ENCODE results near the gene ANKRD39.
"Not testable (repeated sequence)": the region's sequence is repeated elsewhere in the genome, so short reads cannot be mapped to it uniquely, and the experiment has no call there.

Gene ANKRD39

DNA sequence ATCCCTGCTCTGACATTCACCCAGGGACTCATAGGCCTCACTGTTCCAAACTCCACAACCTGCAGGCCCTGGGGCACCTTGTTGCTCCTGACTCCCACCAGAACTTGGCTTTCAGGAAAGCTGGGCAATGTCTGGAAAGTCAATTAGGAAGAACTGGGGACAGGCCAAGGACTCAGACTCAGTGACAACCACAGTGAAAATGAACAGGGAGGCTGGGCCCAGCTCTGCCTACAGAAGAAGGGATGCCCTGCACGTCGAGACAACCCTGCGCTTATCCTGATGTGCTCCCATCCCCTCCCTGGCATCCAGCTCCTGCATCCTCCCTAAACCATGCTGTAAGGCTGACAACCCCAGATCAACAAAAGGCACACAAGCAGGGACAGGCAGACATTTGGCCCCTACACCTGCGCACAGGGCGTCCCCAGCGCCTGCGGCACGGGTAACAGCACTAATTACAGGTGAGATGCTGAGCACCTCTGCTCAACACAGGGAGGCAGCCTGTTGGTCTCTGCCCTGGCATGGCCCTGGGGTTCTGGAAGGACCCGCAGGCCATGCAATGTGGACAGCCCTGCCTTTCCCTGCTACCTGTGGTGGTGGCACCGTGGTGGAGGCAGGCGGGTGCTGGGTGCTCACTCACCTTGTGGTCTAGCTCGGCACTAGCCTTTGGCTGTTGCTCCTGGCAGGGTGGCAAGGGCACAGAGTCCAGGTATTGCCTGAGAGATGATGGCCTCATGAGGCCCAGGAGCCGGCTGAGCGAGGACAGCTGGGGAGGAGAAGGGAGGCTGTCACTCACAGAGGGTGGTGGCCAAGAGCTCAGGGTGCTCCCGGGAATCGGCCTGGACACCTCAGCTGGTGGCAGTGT, 35.7 kb upstream of the ANKRD39 start:
- Histone ChIP-seq H3K27ac (no peak overlapping the region), H3K27me3 (ENCODE audit: insufficient read depth, low read depth) (no peaks in the 10 kb centered on the region), H3K36me3 (ENCODE audit: insufficient read depth) (no peaks in the 10 kb centered on the region), H3K9ac (no peak overlapping the region), H3K4me2 (no peak overlapping the region), H3K79me2 (ENCODE audit: insufficient read depth, low read depth) (no peaks in the 10 kb centered on the region), H2AFZ (ENCODE audit: low read depth) (no peak overlapping the region), H3K4me3 (IDR thresholded peaks at IDR 0.05; ENCODE audit: insufficient read depth, low read depth, low read length) (no peak overlapping the region), H4K20me1 (ENCODE audit: insufficient read depth) (no peaks in the 10 kb centered on the region), H3K4me1 (ENCODE audit: low read depth, poor library complexity, severe bottlenecking) (peaks cover 13% of the 10 kb centered on the region)
- TF ChIP-seq, protein P1, sequence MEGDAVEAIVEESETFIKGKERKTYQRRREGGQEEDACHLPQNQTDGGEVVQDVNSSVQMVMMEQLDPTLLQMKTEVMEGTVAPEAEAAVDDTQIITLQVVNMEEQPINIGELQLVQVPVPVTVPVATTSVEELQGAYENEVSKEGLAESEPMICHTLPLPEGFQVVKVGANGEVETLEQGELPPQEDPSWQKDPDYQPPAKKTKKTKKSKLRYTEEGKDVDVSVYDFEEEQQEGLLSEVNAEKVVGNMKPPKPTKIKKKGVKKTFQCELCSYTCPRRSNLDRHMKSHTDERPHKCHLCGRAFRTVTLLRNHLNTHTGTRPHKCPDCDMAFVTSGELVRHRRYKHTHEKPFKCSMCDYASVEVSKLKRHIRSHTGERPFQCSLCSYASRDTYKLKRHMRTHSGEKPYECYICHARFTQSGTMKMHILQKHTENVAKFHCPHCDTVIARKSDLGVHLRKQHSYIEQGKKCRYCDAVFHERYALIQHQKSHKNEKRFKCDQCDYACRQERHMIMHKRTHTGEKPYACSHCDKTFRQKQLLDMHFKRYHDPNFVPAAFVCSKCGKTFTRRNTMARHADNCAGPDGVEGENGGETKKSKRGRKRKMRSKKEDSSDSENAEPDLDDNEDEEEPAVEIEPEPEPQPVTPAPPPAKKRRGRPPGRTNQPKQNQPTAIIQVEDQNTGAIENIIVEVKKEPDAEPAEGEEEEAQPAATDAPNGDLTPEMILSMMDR (conservative IDR thresholded peaks at IDR 0.05; ENCODE audit: low read depth, low read length) = no peak

DNA sequence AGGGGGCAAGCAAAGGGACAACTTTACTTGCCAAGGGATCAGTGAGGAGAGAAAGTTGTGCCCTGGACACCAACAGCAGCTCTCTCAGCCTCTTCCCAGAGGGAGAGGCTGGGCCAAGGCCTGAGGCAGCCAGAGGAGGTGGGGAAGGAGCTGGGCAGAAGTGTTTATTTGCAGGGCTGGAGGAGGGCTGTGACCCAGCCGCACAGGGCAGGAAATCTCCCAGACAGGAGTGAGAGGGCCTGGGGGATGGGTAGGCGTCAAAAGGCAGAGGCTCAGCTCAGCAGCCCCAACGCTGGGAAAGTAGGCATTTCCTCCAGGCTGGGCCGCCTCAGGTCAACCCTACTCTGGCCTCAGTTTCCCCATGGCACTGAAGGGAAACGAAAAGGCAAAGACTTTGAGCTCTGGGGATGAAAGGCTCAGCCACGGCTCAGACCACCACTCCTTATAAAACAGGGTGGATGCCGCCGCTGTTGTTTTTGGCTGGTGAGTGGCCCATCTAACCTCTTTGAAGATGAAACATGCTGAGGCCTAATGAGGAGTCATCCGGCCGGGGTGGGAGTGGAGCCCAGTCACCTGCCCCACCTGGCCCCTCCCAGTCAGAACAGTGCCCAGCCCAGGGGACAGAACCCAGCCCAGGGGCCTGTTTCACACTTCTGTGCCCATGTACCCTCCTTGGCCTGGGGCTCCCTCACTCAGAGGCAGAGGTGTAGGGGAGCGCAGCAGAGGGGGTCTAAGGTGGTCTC, 33.9 kb upstream of the ANKRD39 start:
- Histone ChIP-seq H3K4me3 (IDR thresholded peaks at IDR 0.05; ENCODE audit: insufficient read depth, low read depth, low read length) (no peak overlapping the region), H3K4me2 (no peak overlapping the region), H3K36me3 (ENCODE audit: insufficient read depth) (no peaks in the 10 kb centered on the region), H4K20me1 (ENCODE audit: insufficient read depth) (no peaks in the 10 kb centered on the region), H3K9ac (no peak overlapping the region), H3K4me1 (ENCODE audit: low read depth, poor library complexity, severe bottlenecking) (peaks cover 13% of the 10 kb centered on the region), H3K79me2 (ENCODE audit: insufficient read depth, low read depth) (no peaks in the 10 kb centered on the region), H2AFZ (ENCODE audit: low read depth) (no peak overlapping the region), H3K27me3 (ENCODE audit: insufficient read depth, low read depth) (no peaks in the 10 kb centered on the region), H3K27ac (no peak overlapping the region)
- TF ChIP-seq, protein P1 (conservative IDR thresholded peaks at IDR 0.05; ENCODE audit: low read depth, low read length) = no peak

DNA sequence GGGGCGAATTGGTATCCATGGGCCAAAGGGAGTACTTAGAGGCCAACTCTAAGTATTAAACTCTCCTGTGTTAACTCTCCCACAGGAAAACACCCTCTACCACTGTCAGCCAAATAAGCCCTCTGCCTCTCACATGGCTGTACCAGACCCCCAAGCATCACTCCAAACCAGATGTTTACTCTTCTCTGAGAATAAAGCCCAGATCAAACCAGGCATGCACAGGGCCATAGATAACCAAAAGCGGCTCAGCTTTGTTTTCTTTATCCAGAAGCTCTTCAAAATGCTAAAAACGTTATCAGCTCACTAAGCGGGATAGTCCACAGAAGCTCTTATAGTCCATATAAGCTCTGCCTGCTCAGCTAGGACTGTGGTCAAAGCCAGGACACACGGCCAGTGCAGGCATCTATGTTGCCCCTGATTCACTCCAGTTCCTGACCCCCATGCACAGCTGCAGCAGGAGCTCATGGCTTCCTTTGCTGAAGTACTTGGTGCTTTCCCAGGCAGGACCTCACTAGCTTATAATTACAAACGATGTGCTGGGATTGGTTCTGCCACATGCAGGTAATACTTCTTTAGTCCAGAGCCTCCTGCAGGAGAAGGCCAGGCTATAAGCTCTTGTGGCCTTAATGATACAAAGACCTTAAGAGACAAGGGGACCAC, 33.0 kb upstream of the ANKRD39 start:
- Histone ChIP-seq H3K27ac (no peak overlapping the region), H4K20me1 (ENCODE audit: insufficient read depth) (no peaks in the 10 kb centered on the region), H3K36me3 (ENCODE audit: insufficient read depth) (no peaks in the 10 kb centered on the region), H3K4me2 (no peak overlapping the region), H3K9ac (no peak overlapping the region), H2AFZ (ENCODE audit: low read depth) (no peak overlapping the region), H3K4me1 (ENCODE audit: low read depth, poor library complexity, severe bottlenecking) (peaks cover 10% of the 10 kb centered on the region), H3K4me3 (IDR thresholded peaks at IDR 0.05; ENCODE audit: insufficient read depth, low read depth, low read length) (no peak overlapping the region), H3K79me2 (ENCODE audit: insufficient read depth, low read depth) (no peaks in the 10 kb centered on the region), H3K27me3 (ENCODE audit: insufficient read depth, low read depth) (no peaks in the 10 kb centered on the region)
- TF ChIP-seq, protein P1 (conservative IDR thresholded peaks at IDR 0.05; ENCODE audit: low read depth, low read length) = no peak

DNA sequence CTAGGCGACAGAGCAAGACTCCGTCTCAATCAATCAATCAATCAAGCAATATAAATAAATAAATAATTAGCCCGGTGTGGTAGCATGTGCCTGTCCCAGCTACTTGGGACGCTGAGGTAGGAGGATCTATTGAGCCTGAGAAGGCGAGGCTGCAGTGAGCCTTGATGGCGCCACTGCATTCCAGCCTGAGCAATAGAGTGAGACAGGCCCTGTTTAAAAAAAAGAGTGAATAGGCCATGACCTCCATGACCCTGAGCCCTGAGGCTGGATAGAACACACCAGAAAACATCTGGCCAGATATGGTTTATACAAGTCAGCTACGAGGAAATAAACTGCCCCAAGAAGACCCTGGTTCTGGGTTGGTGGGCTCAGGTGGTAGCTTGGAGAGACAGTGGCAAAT, 32.4 kb upstream of the ANKRD39 start:
- Histone ChIP-seq H3K27me3 (ENCODE audit: insufficient read depth, low read depth) (no peaks in the 10 kb centered on the region), H3K4me2 (no peak overlapping the region), H2AFZ (ENCODE audit: low read depth) (no peak overlapping the region), H3K36me3 (ENCODE audit: insufficient read depth) (no peaks in the 10 kb centered on the region), H3K4me3 (IDR thresholded peaks at IDR 0.05; ENCODE audit: insufficient read depth, low read depth, low read length) (no peak overlapping the region), H4K20me1 (ENCODE audit: insufficient read depth) (no peaks in the 10 kb centered on the region), H3K27ac (no peak overlapping the region), H3K79me2 (ENCODE audit: insufficient read depth, low read depth) (no peaks in the 10 kb centered on the region), H3K9ac (no peak overlapping the region), H3K4me1 (ENCODE audit: low read depth, poor library complexity, severe bottlenecking) (peaks cover 4% of the 10 kb centered on the region)
- TF ChIP-seq, protein P1 (conservative IDR thresholded peaks at IDR 0.05; ENCODE audit: low read depth, low read length) = no peak

DNA sequence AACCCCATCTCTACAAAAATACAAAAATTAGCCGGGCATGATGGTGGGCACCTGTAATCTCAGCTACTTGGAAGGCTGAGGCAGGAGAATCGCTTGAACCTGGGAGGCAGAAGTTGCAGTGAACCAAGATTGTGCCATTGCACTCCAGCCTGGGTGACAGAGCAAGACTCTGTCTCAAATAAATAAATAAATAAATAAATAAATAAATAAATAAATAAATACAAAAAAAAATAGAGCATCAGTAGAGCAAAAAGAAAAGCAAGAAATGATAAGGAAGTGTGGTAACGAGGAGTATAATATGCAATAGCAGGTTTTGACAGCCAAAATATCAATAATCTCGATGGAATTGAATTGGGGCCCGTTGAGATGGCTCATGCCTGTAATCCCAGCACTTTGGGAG, 31.7 kb upstream of the ANKRD39 start:
- not testable (repeated sequence) for H3K9ac ChIP-seq; H4K20me1 ChIP-seq (ENCODE audit: insufficient read depth); H3K4me2 ChIP-seq; H2AFZ ChIP-seq (ENCODE audit: low read depth); H3K27ac ChIP-seq; H3K79me2 ChIP-seq (ENCODE audit: insufficient read depth, low read depth); H3K27me3 ChIP-seq (ENCODE audit: insufficient read depth, low read depth); H3K4me1 ChIP-seq (ENCODE audit: low read depth, poor library complexity, severe bottlenecking); H3K4me3 ChIP-seq (IDR thresholded peaks at IDR 0.05; ENCODE audit: insufficient read depth, low read depth, low read length); H3K36me3 ChIP-seq (ENCODE audit: insufficient read depth)
